IPS-20b (cell line): ENCODE data around the gene ADGRL1.
"Not testable (repeated sequence)": the region's sequence is repeated elsewhere in the genome, so short reads cannot be mapped to it uniquely, and the experiment has no call there.

Experiments used
- H3K27ac ChIP-seq: one replicate; pipeline ENCODE4 v1.5.1; 2013; ENCODE audit warnings: low read length
- H3K27me3 ChIP-seq: 2 replicates; pipeline ENCODE4 v1.6.1; 2013; ENCODE audit warnings: mild to moderate bottlenecking, low read length, inconsistent platforms; ENCODE audit not compliant: insufficient read depth
- H3K36me3 ChIP-seq: 2 replicates; pipeline ENCODE4 v1.6.1; 2013; ENCODE audit warnings: low read depth, mild to moderate bottlenecking, inconsistent platforms, low read length, moderate library complexity; ENCODE audit not compliant: insufficient read depth
- H3K4me1 ChIP-seq: 2 replicates; pipeline ENCODE4 v1.6.1; 2013; ENCODE audit warnings: mild to moderate bottlenecking, control low read depth, inconsistent platforms, low read length, moderate library complexity; ENCODE audit not compliant: insufficient read depth
- H3K4me3 ChIP-seq: 2 replicates; pipeline ENCODE4 v1.5.1; 2013; ENCODE audit warnings: mild to moderate bottlenecking, low read length, inconsistent platforms
- H3K9ac ChIP-seq: 2 replicates; pipeline ENCODE4 v1.6.1; 2013; ENCODE audit warnings: low read depth, mild to moderate bottlenecking, inconsistent platforms, low read length, moderate library complexity
- H3K9me3 ChIP-seq: 2 replicates; pipeline ENCODE4 v1.6.1; 2013; ENCODE audit warnings: mild to moderate bottlenecking, low read depth, low read length, inconsistent platforms; ENCODE audit not compliant: insufficient read depth

The ADGRL1 gene

DNA sequence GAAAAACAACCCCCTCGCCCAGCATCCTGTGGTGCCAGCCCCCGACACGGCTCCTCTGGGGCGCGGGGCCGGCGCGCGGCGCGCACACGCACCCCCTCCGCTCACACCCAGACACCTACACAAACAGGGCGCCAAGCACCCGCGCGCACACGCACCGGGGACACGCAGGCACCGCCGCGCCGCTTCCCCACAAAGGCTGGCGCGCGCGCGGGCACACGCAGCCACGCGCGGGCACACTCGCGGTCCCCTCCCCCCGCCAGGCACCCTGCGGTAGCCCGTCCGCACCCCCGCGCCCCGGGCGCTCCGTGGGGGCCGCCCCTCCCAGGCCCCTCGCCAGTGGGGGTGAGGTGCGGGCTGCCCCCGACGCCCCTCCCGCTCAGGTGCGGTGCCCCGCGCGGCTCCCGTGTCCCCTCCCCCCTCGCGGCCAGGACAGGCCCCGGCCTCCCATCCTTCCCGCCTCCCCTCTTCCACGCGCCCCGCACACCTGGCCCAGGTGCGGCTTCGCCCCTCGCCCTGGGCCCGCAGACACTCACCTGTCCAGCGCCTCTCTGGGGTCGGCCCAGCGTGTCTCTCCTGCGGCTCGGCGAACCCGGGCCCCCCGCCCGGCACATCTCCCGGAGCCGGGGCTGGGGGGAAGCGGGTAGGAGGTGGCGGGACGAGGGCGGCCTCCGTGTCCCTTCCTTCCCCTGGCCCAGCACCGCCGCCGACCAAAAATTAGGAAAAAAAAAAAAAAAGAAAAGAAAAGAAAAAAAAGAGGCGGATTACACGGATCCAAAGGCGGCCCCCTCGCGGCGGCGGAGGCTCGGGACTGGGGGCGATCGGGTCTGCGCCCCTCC, at the start of gene ADGRL1:
TSS of gene ADGRL1 (minus strand) at position 718 of the 836 bp plus-strand sequence. CDS start 22,567 bp downstream, outside the sequence.
- H3K4me3 ChIP-seq = peak within 1 kb of the TSS; percentile 88
- not testable (repeated sequence) for H3K4me1 ChIP-seq, H3K9me3 ChIP-seq, H3K36me3 ChIP-seq
- H3K9ac ChIP-seq = peak within 1 kb of the TSS; percentile 92
- peak within 1 kb of the TSS; percentile 91 for H3K27ac ChIP-seq
- H3K27me3 ChIP-seq = peaks cover 16% of the 10 kb centered on the region; the same call in 1 of the 2 replicates

DNA sequence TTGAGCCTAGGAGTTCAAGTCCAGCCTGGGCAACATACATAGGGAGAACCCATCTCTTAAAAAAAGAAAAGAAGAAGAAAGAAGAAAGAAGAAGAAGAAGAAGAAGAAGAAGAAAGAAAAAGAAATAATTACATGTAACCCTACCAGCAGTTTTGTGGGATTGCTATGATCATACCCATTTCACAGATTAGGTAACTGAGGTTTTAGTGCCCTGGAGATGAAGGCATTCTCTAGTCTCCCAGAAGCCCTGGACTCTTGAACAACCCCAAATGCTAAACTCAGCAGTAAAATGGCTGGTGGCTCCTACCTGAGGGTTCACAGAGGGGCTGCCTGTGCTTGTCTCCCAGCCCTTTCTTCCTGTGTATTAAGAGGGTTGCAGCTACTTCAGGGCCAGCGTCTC, 49.3 kb upstream of the ADGRL1 start:
- H3K27me3 ChIP-seq, H3K4me1 ChIP-seq, H3K4me3 ChIP-seq, H3K27ac ChIP-seq, H3K9ac ChIP-seq, H3K9me3 ChIP-seq, H3K36me3 ChIP-seq: not testable (repeated sequence)

DNA sequence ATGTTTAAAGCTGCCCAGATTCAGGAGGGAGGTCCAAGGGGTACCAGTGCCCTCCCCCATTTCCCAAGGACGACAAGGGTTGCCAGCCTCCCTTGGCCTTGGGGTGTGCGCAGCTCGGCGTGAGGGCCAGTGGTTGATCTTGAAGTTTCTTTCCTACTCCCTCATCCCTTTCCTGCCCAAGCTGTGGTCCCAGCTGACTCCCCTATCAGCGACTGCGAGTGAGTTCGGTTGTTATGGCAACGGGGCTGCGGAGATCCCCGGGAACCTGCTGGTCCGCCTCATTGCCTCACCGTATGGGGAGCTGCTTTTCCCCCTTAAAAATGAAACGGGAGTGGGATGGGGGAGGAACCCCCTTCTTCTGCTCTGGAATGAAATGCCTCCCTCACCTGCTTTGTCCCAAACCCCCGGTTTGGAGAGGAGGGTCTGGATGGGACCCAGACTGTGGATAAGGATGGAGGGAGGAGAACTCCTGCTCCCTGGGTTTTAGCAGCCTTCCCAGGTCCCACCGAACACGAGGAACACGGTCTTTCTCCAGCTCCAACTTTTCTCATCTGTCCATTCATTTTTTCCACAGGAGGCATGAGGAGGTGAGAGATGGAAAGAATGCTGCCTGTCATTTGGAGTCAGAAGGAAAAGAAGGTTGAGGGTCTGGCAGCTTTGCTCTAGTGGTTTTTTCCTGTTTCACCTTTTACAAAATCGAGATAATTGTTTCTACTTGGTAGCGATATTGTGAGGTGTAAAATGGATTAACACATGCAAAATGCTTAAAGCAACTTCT, 48.0 kb upstream of the ADGRL1 start:
- H3K27ac ChIP-seq, H3K4me1 ChIP-seq, H3K9me3 ChIP-seq, H3K36me3 ChIP-seq, H3K27me3 ChIP-seq, H3K9ac ChIP-seq: not testable (repeated sequence)
- H3K4me3 ChIP-seq = peak overlapping the region; percentile 18; the same call in 1 of the 2 replicates

DNA sequence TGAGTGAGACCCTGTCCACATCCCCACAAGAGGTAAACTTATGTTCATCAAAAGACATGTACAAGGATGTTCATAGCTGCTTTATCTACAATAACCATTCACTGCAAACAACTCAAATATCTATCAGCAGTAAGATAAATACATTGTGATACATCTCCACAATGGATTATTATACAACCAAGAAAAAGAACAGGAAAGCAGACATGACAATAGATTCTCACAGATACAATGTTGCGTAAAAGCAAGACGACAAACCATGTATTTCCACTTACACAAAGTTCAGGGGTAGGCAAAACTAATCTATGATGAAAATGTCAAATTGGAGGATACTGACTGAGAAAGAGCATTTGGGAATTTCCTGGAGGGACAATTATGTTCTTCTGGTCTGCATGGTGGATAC, 46.2 kb upstream of the ADGRL1 start:
- H3K36me3 ChIP-seq, H3K9ac ChIP-seq, H3K4me1 ChIP-seq, H3K27ac ChIP-seq, H3K4me3 ChIP-seq, H3K27me3 ChIP-seq, H3K9me3 ChIP-seq: not testable (repeated sequence)

DNA sequence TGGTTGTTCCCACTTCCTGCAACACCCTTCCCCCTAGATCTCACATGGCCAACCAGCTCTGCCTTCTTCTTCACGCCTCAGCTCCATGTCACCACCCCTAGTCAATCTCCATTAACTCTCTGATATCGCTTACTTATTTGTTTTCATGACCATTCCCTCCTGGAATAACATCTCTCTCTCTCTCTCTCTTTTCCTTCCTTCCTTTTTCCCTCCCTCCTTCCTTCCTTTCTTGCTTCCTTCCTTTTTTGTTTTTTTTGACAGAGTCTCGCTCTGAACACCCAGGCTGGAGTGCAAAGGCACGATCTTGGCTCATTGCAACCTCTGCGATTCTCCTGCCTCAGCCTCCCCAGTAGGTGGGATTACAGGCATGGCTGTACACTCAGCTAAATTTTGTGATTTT, 44.9 kb upstream of the ADGRL1 start:
- H3K4me3 ChIP-seq = no peak overlapping the region
- no peaks in the 10 kb centered on the region for H3K27me3 ChIP-seq
- H3K4me1 ChIP-seq = peaks cover 8% of the 10 kb centered on the region; the same call in 1 of the 2 replicates
- no peaks in the 10 kb centered on the region for H3K9me3 ChIP-seq
- no peak overlapping the region for H3K9ac ChIP-seq
- no peak overlapping the region for H3K27ac ChIP-seq
- H3K36me3 ChIP-seq = no peaks in the 10 kb centered on the region

DNA sequence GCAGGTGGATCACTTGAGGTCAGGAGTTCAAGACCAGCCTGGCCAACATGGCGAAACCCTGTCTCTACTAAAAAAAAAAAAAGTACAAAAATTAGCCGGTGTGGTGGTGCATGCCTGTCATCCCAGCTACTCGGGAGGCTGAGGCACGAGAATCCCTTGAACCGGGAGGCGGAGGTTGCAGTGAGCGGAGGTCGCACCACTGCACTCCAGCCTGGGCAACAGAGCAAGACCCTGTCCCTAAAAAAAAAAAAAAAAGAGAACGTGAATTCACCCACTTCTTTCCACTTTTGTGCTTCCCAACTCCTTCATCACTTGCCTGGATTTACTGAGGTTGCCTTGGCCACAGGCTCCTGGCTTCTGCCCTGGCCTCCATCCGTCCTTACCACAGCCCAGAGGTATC, 44.3 kb upstream of the ADGRL1 start:
- not testable (repeated sequence) for H3K4me1 ChIP-seq, H3K4me3 ChIP-seq, H3K36me3 ChIP-seq, H3K27me3 ChIP-seq, H3K27ac ChIP-seq, H3K9me3 ChIP-seq, H3K9ac ChIP-seq

DNA sequence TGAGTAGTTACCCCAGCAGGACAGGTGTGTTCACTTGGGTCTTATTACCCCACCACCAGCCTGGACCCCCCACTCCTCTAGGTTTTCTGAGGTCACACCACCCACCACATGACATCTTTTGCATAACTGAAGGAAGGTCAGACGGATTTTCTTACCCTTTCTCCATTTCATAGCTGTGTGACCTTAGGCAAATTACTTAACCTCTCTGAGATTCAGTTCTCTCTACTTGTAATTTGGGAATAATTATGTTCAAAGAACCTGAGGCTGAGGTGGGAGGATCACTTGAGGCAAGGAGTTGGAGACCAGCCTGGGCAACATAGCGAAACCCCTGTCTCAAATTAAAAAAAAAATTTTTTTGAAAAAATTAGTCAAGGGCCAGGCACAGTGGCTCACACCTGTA, 43.9 kb upstream of the ADGRL1 start:
- Histone ChIP-seq H3K9ac (peak overlapping the region; percentile 84; the same call in 1 of the 2 replicates), H3K4me3 (peak overlapping the region; percentile 62; the same call in 1 of the 2 replicates)
- not testable (repeated sequence) for H3K9me3 ChIP-seq, H3K4me1 ChIP-seq, H3K27ac ChIP-seq, H3K36me3 ChIP-seq, H3K27me3 ChIP-seq

DNA sequence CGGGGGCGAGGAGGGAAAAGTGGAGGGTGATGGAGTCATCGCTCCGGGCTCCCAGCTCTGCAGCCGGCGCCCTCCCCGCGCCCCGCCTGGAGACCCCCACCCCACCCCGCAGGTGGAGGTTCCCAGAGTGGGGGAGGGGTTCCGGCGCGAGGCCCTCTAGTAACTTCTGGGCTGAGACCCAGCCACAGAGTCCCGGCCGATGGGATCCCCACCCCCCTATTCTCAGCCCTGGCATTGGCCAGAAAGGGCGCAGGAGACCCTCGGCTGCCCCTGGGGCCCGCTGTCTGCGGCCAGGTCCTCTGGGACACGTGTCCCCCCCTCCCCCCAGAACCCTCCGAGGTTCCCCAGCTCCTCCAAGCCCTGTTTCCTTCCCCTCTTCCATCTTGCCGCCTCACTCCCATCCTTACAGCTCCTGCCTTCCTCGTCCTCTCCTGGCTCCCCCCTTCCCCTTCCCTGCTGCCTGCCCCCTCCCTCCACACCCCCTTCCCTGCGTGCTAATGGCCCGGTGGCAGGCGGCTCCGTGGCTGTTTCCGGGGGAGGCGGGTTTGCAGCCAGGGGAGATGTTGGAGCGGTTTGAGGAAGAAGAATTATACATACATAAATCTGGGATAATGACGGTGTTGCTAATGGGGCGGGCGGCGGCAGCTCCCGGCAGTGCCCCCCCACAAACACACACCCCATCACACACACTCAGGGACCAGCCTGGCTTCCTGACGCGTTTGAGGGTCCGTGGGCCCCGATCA, 43.2 kb upstream of the ADGRL1 start:
- Histone ChIP-seq H3K4me3 (peak overlapping the region; percentile 62; the same call in 1 of the 2 replicates), H3K9ac (peak overlapping the region; percentile 84), H3K27ac (peak overlapping the region; percentile 85)
- H3K27me3 ChIP-seq, H3K9me3 ChIP-seq, H3K4me1 ChIP-seq, H3K36me3 ChIP-seq: not testable (repeated sequence)

DNA sequence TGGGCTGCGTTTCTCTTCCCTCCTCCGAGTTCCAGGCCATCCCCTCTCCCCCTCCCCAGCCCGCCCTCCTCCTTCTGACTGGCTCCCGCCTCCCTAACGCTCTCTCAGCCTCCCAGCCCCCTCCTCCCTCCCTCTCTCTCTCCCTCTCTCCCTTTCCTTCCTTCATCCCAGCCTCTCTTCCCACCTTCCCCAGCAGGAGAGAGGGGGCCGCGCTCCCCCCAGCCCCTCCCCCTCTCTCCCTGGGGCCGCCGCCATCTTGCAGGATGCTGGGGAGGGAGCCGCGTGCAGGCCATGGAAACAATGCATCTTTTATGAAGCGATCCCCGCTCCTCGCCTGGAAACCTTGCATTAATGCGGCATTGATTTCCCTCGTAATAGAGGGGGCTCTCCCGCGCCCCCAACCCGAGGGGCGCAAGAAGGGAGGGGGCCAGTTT, 42.6 kb upstream of the ADGRL1 start:
- H3K9ac ChIP-seq = peak overlapping the region; percentile 84
- peaks cover 3% of the 10 kb centered on the region; the same call in 1 of the 2 replicates for H3K4me1 ChIP-seq
- H3K9me3 ChIP-seq = no peaks in the 10 kb centered on the region
- no peaks in the 10 kb centered on the region for H3K27me3 ChIP-seq
- H3K4me3 ChIP-seq = peak overlapping the region; percentile 62; the same call in 1 of the 2 replicates
- H3K27ac ChIP-seq = peak overlapping the region; percentile 85
- no peaks in the 10 kb centered on the region for H3K36me3 ChIP-seq

DNA sequence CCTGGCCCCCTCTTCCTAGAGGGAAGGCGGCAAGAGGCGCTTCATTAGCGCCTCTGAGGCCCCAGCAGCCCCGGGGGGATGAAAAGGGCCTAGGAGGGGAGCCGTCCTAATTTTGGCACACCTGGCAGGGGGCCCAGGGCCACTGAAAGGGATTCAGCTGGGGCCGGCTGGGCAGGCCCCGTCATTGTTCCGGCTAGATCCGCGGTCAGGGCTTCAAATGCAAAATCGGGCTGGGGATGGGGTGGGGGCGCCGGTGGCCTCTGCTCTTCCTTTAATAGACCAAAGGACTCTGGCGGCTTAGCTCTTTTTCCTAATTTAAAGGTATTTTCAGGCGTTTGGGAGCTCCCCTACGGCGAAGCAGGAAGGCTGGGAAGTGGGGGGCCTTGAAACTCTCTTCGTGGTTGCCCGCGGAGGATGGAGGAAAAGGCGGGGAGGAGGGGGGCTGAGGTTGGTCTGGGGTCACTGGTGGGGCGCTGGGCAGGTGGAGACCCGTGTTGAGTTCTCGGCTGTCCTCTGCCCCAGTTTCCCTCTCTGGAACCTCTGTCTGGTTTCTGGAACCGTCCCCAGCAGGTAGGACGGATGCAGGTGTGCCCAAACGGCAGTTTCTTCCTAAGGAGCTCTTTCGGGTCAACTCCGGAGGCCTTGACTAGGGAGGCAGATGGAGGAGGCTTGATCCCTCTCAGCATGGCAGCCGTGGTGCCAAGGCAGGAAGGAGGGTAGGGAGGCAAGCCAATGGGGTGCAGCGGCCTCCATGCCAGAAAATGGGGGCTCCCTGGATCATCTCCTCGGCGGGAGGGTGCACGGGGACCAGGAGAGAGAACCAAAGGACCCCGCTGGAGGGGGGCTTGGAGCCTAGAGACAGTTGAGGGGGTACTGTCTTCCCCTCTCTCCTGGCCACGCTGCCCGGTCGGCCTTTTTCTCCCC, 41.8 kb upstream of the ADGRL1 start:
- Histone ChIP-seq H3K27ac (peak overlapping the region; percentile 87), H3K4me3 (peak overlapping the region; percentile 68), H3K9ac (peak overlapping the region; percentile 84)
- not testable (repeated sequence) for H3K27me3 ChIP-seq, H3K4me1 ChIP-seq, H3K9me3 ChIP-seq, H3K36me3 ChIP-seq

DNA sequence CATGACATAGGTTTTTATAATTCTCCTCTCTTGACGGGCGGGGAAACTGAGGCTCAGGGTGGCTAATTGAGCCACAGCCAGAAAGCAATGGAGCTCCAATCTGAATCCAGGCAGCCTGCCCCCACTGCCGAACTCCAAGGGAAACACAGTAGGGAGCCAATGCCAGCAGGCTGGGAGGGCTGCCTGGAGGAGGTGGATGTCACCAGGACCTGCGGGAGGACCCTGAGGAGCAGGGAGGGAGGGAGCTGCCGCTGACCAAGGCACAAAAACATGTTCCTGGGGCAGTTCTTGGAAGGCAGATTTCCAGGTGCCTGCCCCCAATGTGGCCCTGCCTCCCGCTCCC, 41.2 kb upstream of the ADGRL1 start:
- not testable (repeated sequence) for H3K4me1 ChIP-seq, H3K27me3 ChIP-seq, H3K9ac ChIP-seq, H3K36me3 ChIP-seq, H3K9me3 ChIP-seq, H3K27ac ChIP-seq
- H3K4me3 ChIP-seq = peak overlapping the region; percentile 22; the same call in 1 of the 2 replicates
